CD4-positive, alpha-beta T cell treated with Interleukin-2 at 100 ng/mL for 4 hours (primary cell): ENCODE results near the gene POU2F1.

Experiments used
- DNase-seq: peaks from one replicate; pipeline ENCODE4 v3.0.0-alpha.2; 2020; ENCODE audit warnings: low spot score

Gene POU2F1

GRCh38 chr1:167442854-167443565 is 222.3 kb downstream of the POU2F1 start:
- no peak for DNase-seq

GRCh38 chr1:167443757-167444156 is 223.1 kb downstream of the POU2F1 start:
- DNase-seq: no peak

- peak; percentile 37 for DNase-seq
These were observed 226.3 kb downstream of the POU2F1 start for GRCh38 chr1:167446966-167447365.

GRCh38 chr1:167447521-167448136 is 226.9 kb downstream of the POU2F1 start:
- peak; percentile 87 for DNase-seq

- peak; percentile 22 for DNase-seq
These were observed 230.2 kb downstream of the POU2F1 start for GRCh38 chr1:167450843-167451242.

- no peak for DNase-seq
These were observed 231.8 kb downstream of the POU2F1 start for GRCh38 chr1:167452483-167452882.

GRCh38 chr1:167453123-167453522 is 232.4 kb downstream of the POU2F1 start:
- DNase-seq: peak; percentile 41

GRCh38 chr1:167454304-167454893 is 233.7 kb downstream of the POU2F1 start:
- peak; percentile 20 for DNase-seq

GRCh38 chr1:167454894-167455785 is 234.5 kb downstream of the POU2F1 start:
- DNase-seq: peak; percentile 73

GRCh38 chr1:167455786-167456446 is 235.2 kb downstream of the POU2F1 start:
- DNase-seq: peak; percentile 39

GRCh38 chr1:167456524-167456923 is 235.8 kb downstream of the POU2F1 start:
- no peak for DNase-seq

- DNase-seq: no peak
These were observed 236.2 kb downstream of the POU2F1 start for GRCh38 chr1:167456926-167457325.

- no peak for DNase-seq
These were observed 237.4 kb downstream of the POU2F1 start for GRCh38 chr1:167457936-167458584.

GRCh38 chr1:167460836-167461235 is 240.2 kb downstream of the POU2F1 start:
- no peak for DNase-seq

GRCh38 chr1:167462341-167462740 is 241.7 kb downstream of the POU2F1 start:
- DNase-seq: no peak

- DNase-seq: no peak
These were observed 242.4 kb downstream of the POU2F1 start for GRCh38 chr1:167463080-167463479.

GRCh38 chr1:167463875-167464575 is 243.3 kb downstream of the POU2F1 start:
- no peak for DNase-seq

- DNase-seq: no peak
These were observed 244.3 kb downstream of the POU2F1 start for GRCh38 chr1:167465018-167465417.

GRCh38 chr1:167465743-167466142 is 245.1 kb downstream of the POU2F1 start:
- no peak for DNase-seq

GRCh38 chr1:167467126-167467710 is 246.5 kb downstream of the POU2F1 start:
- no peak for DNase-seq
